HG03432 (cell line): Measurements from ENCODE around the gene USP24.
"Not testable (repeated sequence)": the region's sequence is repeated elsewhere in the genome, so short reads cannot be mapped to it uniquely, and the experiment has no call there.

ENCODE experiments used
- ATAC-seq: cut with Tn5 transposase; IDR thresholded peaks from one replicate; pipeline ENCODE4 v1.9.1; 2021; ENCODE audit warnings: mild to moderate bottlenecking, moderate library complexity; ENCODE audit not compliant: unreplicated experiment

USP24 gene

DNA sequence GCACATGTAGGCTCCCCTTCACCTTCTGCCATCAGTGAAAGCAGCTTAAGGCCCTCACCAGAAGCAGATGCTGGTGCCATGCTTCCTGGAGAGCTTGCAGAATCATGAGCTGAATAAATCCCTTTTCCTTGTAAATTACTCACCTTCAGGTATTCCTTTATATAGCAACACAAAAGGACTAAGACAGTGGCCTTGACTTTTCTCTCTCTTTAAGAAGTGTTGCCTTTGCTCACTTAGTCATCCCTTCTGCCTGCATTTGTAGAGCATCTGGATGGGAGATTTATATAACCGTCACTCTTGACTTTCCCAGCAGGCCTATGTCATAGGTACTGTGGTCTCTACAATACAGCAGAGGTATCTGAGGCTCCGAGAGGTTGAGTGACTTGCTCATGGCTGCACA, 172.2 kb downstream of the USP24 start:
- ATAC-seq: no peak

DNA sequence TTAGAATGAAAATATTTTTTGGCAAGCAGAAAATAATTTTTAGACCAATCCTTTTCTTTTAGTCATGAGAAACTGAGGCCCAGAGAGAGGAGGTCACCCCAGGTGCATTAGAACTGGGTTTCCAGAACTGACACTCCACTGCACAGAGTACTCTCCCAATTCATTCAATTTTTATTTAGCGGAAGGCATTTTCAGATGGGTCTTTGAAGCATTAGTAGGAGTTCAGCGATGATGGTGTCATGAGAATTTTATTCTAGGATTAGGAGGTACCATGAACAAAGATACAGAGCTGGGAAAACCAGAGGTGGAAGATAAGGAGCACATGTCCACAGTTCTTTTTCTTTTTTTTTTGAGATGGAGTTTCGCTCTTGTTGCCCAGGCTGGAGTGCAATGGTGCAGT, 173.6 kb downstream of the USP24 start:
- no peak for ATAC-seq

DNA sequence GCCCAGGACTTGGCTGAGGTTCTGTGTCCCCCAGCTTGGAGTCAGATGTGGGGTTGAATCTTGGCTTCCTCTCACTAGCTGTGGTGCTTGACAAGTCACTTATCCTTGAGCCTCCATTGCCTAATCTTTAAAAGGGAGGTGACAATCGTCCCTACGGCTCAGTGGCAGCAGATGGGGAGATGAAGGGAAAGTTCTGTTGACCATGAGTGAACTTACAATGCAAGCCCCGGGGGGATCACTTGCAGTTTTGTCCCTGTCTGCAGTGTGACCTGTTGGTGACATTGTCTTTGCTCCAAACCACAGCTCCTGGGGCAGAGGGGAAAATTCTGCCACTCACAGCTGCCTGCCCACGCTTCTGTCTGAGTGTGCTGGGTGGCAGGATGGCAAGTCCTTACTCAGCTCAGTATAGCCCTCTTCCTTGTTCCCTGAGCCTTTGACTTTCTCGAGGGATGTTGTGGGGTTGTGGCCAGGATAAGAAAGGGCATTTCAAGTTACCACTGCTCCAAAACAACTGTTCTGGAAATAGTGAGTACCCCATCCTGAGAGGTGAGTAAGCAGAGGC, 174.2 kb downstream of the USP24 start:
- ATAC-seq: no peak

DNA sequence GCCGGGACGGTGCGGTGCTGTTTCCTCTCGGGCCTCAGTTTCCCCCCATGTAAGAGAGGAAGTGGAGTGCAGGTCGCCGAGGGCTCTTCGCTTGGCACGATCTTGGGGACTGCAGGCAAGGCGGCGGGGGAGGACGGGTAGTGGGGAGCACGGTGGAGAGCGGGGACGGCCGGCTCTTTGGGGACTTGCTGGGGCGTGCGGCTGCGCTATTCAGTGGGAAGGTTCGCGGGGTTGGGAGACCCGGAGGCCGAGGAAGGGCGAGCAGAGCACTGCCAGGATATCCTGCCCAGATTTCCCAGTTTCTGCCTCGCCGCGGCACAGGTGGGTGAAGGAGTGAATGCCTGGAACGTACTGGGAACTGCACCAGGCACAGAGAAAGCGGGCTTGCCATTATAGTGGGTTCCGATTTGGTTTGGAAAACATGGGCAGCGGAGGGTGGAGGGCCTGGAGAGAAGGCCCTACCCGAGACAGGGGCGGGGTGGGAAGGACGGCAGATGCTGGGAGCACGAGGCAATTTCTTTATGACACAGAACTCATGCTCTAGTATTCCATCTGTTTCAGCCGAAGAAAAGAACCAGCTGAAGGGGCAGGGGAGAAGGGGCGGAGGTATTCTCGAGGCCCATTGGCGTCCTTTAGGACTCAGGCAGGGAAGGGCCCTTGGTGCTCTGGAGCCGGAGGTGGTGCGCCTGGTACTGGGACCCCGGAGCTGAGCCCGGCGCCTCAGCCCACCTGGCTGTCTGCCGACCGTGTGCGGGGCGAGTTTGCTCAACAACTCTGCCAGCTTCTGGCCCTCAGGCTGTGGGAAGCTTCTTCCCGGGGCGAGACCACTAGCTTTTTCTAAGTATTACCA, 174.9 kb downstream of the USP24 start:
- ATAC-seq: no peak

DNA sequence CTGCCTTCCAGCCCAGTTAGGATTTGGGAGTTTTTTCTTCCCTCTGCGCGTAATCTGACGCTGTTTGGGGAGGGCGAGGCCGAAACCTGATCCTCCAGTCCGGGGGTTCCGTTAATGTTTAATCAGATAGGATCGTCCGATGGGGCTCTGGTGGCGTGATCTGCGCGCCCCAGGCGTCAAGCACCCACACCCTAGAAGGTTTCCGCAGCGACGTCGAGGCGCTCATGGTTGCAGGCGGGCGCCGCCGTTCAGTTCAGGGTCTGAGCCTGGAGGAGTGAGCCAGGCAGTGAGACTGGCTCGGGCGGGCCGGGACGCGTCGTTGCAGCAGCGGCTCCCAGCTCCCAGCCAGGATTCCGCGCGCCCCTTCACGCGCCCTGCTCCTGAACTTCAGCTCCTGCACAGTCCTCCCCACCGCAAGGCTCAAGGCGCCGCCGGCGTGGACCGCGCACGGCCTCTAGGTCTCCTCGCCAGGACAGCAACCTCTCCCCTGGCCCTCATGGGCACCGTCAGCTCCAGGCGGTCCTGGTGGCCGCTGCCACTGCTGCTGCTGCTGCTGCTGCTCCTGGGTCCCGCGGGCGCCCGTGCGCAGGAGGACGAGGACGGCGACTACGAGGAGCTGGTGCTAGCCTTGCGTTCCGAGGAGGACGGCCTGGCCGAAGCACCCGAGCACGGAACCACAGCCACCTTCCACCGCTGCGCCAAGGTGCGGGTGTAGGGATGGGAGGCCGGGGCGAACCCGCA, 175.7 kb downstream of the USP24 start, which contains the start of gene PCSK9:
Gene PCSK9, plus strand, starts transcription at position 207 of the 741 bp plus-strand sequence. Its CDS starts 290 bp downstream, at position 497.
- no peak for ATAC-seq

DNA sequence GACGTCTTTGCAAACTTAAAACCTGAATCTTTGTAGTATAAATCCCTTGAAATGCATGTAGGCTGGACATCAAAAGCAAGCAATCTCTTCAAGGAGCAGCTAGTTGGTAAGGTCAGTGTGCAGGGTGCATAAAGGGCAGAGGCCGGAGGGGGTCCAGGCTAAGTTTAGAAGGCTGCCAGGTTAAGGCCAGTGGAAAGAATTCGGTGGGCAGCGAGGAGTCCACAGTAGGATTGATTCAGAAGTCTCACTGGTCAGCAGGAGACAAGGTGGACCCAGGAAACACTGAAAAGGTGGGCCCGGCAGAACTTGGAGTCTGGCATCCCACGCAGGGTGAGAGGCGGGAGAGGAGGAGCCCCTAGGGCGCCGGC, 176.2 kb downstream of the USP24 start:
- no peak for ATAC-seq

DNA sequence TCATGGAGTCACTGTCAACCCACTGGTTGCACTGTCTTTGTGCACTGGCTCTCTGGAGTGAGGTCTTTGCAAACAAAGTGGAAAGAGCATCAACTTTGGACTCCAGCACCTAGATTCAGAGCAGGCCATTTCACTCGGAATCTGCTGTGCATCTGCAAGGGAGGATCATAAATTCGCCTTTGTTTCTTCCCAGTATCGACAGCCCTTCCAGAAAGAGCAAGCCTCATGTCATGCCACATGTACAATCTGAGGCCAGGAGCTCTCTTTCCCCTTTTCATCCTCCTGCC, 176.7 kb downstream of the USP24 start:
- ATAC-seq: no peak

DNA sequence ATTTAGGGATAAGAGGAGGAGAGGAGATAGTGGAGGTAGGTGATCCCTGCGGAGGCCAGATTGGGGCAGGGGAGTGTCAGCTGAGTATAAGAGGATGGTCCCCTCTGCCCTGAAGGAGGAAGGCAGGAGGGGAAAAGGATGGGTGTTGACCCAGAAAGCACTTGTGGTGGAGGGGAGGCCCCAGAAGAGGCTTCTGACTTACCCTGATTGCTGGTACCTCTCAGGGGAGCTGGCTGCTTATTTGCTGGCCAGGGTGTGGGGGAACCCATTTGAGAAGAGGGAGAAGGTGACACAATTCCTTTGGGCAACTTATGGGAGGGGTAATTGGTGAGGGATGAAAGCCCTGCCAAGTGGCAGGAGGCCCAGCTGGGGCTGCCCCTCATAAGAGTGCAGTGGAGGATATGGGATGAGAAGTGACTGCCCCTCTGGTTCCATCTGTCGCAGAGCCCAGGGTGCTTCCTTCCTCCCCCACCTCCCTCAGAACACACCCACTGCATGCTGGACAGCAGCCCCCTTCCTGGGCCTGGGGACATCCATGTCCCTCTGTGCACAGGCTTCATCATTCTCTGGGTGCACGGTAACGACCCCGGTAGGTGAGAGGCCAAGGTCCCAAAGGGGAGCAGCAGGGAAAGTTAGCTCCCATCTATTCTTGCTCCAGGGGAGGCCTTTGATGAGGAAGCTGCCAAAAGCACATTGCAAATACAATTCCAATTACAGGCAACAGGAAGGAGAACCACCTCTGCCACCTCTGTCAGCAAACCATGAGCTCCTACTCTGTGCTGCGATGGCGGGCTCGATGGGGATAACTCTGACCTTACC, 177.2 kb downstream of the USP24 start:
- ATAC-seq: no peak

DNA sequence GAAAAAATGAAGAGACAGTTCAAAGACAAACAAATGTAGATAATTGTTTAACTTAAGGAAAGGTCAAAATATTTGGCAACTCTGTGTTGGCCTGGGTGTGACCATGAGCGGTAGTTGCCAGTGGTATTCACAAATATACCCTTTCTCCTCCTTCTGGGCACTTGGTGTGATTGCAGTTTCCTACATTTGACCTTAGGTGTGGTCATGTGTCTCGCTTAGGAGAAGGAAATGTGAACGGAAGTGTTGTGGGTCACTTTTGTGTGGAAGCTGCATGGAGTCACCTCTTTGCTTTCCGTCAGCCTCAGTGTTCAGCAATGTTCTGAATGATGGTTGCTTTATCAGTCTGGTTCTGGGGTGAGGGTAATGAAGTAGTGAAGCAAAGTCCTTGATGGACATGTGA, 179.3 kb downstream of the USP24 start:
- no peak for ATAC-seq

DNA sequence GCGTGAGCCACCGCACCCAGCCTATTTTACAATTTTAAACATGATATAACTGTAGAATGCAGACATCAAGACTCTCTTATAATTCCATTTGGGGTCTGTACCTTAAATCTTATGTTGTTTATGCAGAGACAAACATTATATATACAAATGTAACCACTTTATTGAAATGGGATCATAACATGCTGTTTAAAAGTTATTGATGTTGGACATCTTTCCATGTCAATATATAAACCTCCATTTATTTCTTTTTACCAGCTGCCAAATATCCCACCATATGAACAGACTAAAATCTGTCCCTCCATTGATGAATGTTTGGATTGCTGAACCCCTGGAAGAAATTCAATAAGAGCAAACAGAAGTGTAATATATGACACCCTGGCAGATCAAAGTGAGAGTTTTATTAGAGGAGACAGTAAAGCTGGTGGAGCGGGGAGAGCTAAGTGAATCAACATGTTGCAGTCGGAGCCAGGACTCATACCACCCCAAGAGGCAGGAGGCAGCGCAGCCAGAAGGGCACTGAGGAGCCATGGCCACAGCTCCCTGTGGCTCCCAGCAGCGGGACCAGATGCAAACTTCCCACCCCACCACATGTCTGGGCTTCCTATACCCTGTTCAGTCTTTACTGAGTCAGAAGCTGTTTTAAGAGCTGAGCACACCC, 180.6 kb downstream of the USP24 start:
- ATAC-seq: no peak

DNA sequence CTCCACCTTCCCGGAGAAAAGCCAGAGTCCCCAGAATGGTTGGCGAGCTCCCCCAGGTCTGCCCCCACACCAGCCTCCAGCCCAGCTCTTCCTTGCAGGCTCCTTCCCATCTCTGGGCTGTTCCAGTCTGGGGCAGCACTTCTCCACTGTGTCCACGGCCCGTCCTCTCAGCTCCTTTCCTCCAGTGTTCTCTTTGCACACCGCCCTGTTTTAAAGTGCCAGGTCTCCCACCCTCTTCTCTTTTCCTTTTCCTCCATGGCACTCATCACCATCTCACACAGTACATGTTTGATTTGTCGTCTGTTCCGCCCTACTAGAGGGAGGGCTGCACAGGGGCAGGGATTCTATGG, 181.9 kb downstream of the USP24 start:
- ATAC-seq: no peak

DNA sequence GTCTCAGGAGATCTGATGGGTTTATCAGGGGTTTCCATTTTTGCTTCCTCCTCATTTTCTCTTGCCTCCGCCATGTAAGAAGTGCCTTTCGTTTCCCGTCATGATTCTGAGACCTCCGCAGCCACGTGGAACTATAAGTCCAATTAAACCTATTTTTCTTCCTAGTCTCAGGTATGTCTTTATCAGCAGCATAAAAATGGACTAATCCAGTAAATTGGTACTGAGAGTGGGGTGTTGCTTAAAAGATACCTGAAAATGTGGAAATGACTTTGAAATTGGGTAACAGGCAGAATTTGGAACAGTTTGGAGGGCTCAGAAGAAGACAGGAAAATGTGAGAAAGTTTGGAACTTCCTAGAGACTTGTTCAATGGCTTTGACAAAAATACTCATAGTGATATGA, 184.1 kb downstream of the USP24 start:
- not testable (repeated sequence) for ATAC-seq

DNA sequence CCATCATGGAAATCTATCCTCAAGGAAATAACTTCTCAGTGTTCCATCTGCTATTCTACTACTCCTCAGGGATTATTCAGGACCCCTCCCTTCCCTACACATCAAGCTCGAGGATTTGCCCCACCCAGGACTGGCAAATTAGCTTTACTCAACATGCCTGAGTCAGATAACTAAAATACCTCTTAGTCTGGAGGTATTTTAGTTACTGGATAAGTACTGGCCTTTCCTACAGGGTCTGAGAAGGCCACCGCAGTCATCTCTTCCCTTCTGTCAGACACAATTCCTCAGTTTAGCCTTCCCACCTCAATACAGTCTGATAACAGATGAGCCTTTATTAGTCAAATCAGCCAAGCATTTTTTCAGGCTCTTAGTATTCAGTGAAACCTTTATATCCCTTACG, 188.5 kb downstream of the USP24 start:
- not testable (repeated sequence) for ATAC-seq

DNA sequence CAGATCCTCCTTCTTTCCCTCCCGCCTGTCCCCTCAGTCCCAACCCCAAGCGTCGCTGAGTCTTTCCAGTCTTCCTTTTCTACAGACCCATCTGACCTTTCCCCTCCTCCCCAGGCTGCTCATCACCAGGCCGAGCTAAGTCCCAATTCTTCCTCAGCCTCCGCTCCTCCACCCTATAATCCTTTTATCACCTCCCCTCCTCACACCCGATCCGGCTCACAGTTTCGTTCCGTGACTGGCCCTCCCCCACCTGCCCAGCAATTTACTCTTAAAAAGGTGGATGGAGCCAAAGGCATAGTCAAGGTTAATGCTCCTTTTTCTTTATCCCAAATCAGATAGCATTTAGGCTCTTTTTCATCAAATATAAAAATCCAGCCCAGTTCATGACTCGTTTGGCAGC, 191.0 kb downstream of the USP24 start:
- not testable (repeated sequence) for ATAC-seq

DNA sequence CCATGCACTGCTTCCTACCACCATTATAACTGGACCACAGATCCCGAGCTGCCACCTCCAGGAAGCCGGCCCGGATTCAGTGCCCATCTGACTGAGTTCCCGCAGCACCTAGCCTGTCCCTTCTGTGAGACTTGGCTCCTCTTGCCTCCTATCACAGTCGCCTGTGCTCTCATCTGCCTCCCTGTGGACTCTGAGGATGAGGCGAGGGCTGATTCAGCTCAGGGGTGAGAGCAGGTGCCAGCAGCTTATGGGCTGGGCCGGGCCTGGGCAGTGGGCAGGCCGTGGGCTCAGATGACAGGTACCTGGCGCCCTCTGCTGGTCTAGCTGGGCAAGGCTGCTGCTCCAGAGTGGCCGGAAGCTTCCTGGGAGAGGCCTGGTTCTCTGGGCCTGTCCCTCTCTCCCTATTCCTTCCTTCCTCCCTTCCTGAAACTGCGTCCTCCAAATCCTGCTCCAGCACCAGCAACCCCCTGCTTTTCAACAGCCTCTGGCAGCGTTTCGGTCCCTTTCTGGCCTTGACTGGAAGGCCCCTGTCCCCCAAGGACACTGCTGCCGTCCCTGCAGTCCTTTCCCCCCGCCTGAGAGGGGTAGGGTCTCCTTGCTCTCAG, 193.1 kb downstream of the USP24 start:
- ATAC-seq: peak; percentile 92

DNA sequence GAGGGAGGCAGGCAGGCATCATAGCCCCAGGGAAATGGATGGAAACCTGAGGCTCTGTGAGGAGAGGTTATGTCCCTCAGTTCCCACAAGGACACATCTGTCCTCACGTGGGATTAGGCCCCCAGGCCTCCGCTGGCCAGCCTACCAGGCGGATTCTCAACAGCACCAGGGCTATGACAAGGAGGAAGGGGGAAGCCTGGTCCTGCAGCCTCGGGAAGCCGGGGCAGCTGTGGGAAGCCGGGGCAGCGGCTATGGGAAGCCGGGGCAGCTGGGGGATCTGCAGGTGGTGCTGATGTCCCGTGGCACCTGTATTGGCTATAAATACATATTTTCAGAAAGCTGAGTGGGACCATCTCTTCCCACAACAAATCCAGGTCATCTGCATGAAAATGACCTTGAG, 196.8 kb downstream of the USP24 start:
- ATAC-seq: no peak
